HEK293 (cell line): Measurements from ENCODE around the gene SYCP3.

Experiments used
- CTCF ChIA-PET: fragments of 350-600 bp; formaldehyde crosslinking; extraction: SDS; loops from one replicate; lab custom pipeline; 2021; ENCODE audit warnings: antibody characterized with exemption; lab: Yijun Ruan, JAX
- POLR2A ChIA-PET: fragments of 300-600 bp; formaldehyde crosslinking; extraction: SDS; loops from one replicate; lab custom pipeline; 2020; ENCODE audit warnings: antibody characterized with exemption, inconsistent platforms; lab: Yijun Ruan, JAX
- H3K27ac ChIP-seq: fragments of 200-500 bp; sonication (Bioruptor generic); 2 replicates; pipeline ENCODE4 v1.5.1; 2014; ENCODE audit warnings: low read depth, low read length, control low read depth, inconsistent platforms; ENCODE audit errors: extremely low read depth
- H3K36me3 ChIP-seq, 2 experiments: fragments of 200-500 bp in 1 of 2; sonication (Bioruptor generic) in 1 of 2; 1 replicate in 1 of 2; 2 replicates in 1 of 2; pipeline ENCODE4 v1.5.1; 2014 to 2017; ENCODE audit warnings: inconsistent platforms in 2 of 2, low read length in 2 of 2; ENCODE audit not compliant: control insufficient read depth in 2 of 2, insufficient read depth in 1 of 2
- H3K4me1 ChIP-seq: fragments of 200-500 bp; sonication (Bioruptor generic); 2 replicates; pipeline ENCODE4 v1.5.1; 2014; ENCODE audit warnings: mild to moderate bottlenecking, low read length, inconsistent platforms; ENCODE audit not compliant: control insufficient read depth, insufficient read depth
- H3K4me3 ChIP-seq: 2 replicates; pipeline ENCODE4 v1.5.1; 2011; ENCODE audit warnings: low read depth, mild to moderate bottlenecking, control low read depth, low read length, moderate library complexity
- H3K9me3 ChIP-seq: fragments of 200-500 bp; sonication (Bioruptor generic); 2 replicates; pipeline ENCODE4 v1.5.1; 2014; ENCODE audit warnings: low read depth, low read length, inconsistent platforms; ENCODE audit not compliant: control insufficient read depth, insufficient read depth
- GFI1B ChIP-seq: fragments of 450-650 bp; formaldehyde crosslinking; IDR thresholded peaks from 2 replicates; pipeline ENCODE4 v1.5.1; 2016; ENCODE audit warnings: missing biosample characterization, missing genetic modification characterization
- PRDM1 ChIP-seq: fragments of 450-650 bp; formaldehyde crosslinking; IDR thresholded peaks from 2 replicates; pipeline ENCODE4; 2016; ENCODE audit warnings: missing biosample characterization, missing genetic modification characterization
- SP3 ChIP-seq: fragments of 450-650 bp; formaldehyde crosslinking; IDR thresholded peaks from 2 replicates; pipeline ENCODE4 v1.5.1; 2016; ENCODE audit warnings: missing biosample characterization, missing genetic modification characterization
- ZBTB11 ChIP-seq: fragments of 450-650 bp; formaldehyde crosslinking; conservative IDR thresholded peaks from 2 replicates; pipeline ENCODE4 v1.5.1; 2016; ENCODE audit warnings: low read depth, missing biosample characterization, missing genetic modification characterization
- ZBTB17 ChIP-seq: fragments of 450-650 bp; formaldehyde crosslinking; IDR thresholded peaks from 2 replicates; pipeline ENCODE4 v1.5.1; 2016; ENCODE audit warnings: missing biosample characterization, missing genetic modification characterization
- ZBTB26 ChIP-seq: fragments of 450-650 bp; formaldehyde crosslinking; optimal IDR thresholded peaks from 2 replicates; pipeline ENCODE3; 2016; ENCODE audit warnings: missing biosample characterization, mild to moderate bottlenecking, missing genetic modification characterization
- ZBTB44 ChIP-seq: fragments of 450-650 bp; IDR thresholded peaks from 2 replicates; pipeline ENCODE4 v1.5.1; 2018; ENCODE audit warnings: missing biosample characterization, mild to moderate bottlenecking, missing genetic modification characterization
- ZEB2 ChIP-seq: fragments of 450-650 bp; formaldehyde crosslinking; IDR thresholded peaks from 2 replicates; pipeline ENCODE4 v1.5.1; 2016; ENCODE audit warnings: missing biosample characterization, missing genetic modification characterization
- ZNF114 ChIP-seq: fragments of 450-650 bp; formaldehyde crosslinking; IDR thresholded peaks from 2 replicates; pipeline ENCODE4 v1.5.0; 2017; ENCODE audit warnings: missing biosample characterization, missing genetic modification characterization
- ZNF174 ChIP-seq: fragments of 450-650 bp; formaldehyde crosslinking; IDR thresholded peaks from 2 replicates; pipeline ENCODE4 v1.5.0; 2017; ENCODE audit warnings: missing biosample characterization, mild to moderate bottlenecking, missing genetic modification characterization
- ZNF23 ChIP-seq: fragments of 450-650 bp; formaldehyde crosslinking; IDR thresholded peaks from 2 replicates; pipeline ENCODE4 v1.5.1; 2016; ENCODE audit warnings: missing biosample characterization, missing genetic modification characterization, borderline replicate concordance
- ZNF248 ChIP-seq: fragments of 450-650 bp; formaldehyde crosslinking; IDR thresholded peaks from 2 replicates; pipeline ENCODE4 v1.5.1; 2017; ENCODE audit warnings: missing biosample characterization, missing genetic modification characterization
- ZNF629 ChIP-seq: fragments of 450-650 bp; formaldehyde crosslinking; IDR thresholded peaks from 2 replicates; pipeline ENCODE4 v1.5.1; 2017; ENCODE audit warnings: missing biosample characterization, missing genetic modification characterization
- ZNF777 ChIP-seq: fragments of 450-650 bp; formaldehyde crosslinking; IDR thresholded peaks from 2 replicates; pipeline ENCODE4 v1.5.1; 2017; ENCODE audit warnings: missing biosample characterization, missing genetic modification characterization, borderline replicate concordance
- ZNF843 ChIP-seq: fragments of 450-650 bp; formaldehyde crosslinking; IDR thresholded peaks from 2 replicates; pipeline ENCODE4 v1.5.1; 2016; ENCODE audit warnings: missing biosample characterization, missing genetic modification characterization
- ZSCAN5A ChIP-seq: fragments of 450-650 bp; formaldehyde crosslinking; IDR thresholded peaks from 2 replicates; pipeline ENCODE4 v1.5.1; 2016; ENCODE audit warnings: missing biosample characterization, missing genetic modification characterization
- ZXDB ChIP-seq: fragments of 450-650 bp; formaldehyde crosslinking; IDR thresholded peaks from 2 replicates; pipeline ENCODE4 v1.5.1; 2016; ENCODE audit warnings: missing biosample characterization, missing genetic modification characterization
- TF ChIP-seq, protein P1 (sequence below): fragments of 450-650 bp; formaldehyde crosslinking; IDR thresholded peaks from 2 replicates; pipeline ENCODE4 v1.5.1; 2016; ENCODE audit warnings: missing biosample characterization, missing genetic modification characterization
- TF ChIP-seq, protein P2 (sequence below): fragments of 450-650 bp; formaldehyde crosslinking; IDR thresholded peaks from 2 replicates; pipeline ENCODE4 v1.5.1; 2016; ENCODE audit warnings: missing biosample characterization, missing genetic modification characterization

The SYCP3 gene

GRCh38 chr12:101727098-101727497, 12.2 kb downstream of the SYCP3 start:
- H3K27ac ChIP-seq: no peak overlapping the region
- ChIA-PET POLR2A (no interaction called here), CTCF (no interaction called here)
- no peaks in the 10 kb centered on the region for H3K4me1 ChIP-seq
- H3K4me3 ChIP-seq: no peak overlapping the region
- H3K36me3 ChIP-seq: peaks cover 30 to 52% of the 10 kb centered on the region in 2 experiments
- no peak for TF ChIP-seq ZNF23
- peak; percentile 64 for TF ChIP-seq PRDM1 (tag by site-specific recombination)
- no peak for TF ChIP-seq ZXDB (tag by site-specific recombination)
- TF ChIP-seq, protein P1, sequence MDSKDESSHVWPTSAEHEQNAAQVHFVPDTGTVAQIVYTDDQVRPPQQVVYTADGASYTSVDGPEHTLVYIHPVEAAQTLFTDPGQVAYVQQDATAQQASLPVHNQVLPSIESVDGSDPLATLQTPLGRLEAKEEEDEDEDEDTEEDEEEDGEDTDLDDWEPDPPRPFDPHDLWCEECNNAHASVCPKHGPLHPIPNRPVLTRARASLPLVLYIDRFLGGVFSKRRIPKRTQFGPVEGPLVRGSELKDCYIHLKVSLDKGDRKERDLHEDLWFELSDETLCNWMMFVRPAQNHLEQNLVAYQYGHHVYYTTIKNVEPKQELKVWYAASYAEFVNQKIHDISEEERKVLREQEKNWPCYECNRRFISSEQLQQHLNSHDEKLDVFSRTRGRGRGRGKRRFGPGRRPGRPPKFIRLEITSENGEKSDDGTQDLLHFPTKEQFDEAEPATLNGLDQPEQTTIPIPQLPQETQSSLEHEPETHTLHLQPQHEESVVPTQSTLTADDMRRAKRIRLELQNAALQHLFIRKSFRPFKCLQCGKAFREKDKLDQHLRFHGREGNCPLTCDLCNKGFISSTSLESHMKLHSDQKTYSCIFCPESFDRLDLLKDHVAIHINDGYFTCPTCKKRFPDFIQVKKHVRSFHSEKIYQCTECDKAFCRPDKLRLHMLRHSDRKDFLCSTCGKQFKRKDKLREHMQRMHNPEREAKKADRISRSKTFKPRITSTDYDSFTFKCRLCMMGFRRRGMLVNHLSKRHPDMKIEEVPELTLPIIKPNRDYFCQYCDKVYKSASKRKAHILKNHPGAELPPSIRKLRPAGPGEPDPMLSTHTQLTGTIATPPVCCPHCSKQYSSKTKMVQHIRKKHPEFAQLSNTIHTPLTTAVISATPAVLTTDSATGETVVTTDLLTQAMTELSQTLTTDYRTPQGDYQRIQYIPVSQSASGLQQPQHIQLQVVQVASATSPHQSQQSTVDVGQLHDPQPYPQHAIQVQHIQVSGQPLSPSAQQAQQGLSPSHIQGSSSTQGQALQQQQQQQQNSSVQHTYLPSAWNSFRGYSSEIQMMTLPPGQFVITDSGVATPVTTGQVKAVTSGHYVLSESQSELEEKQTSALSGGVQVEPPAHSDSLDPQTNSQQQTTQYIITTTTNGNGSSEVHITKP (tag by site-specific recombination): no peak
- H3K9me3 ChIP-seq: no peaks in the 10 kb centered on the region

- no peaks in the 10 kb centered on the region for H3K4me1 ChIP-seq
- no peak overlapping the region for H3K4me3 ChIP-seq
- CTCF ChIA-PET: interaction anchor here (0.6 kb wide), 2 partner anchors 32 to 107 kb away, joined by 4 read pairs; no protein-coding TSS in a partner anchor
- POLR2A ChIA-PET: no interaction called here
- no peak overlapping the region for H3K27ac ChIP-seq
- H3K9me3 ChIP-seq: no peaks in the 10 kb centered on the region
- peaks cover 40 to 44% of the 10 kb centered on the region in 2 experiments for H3K36me3 ChIP-seq
- no peak for TF ChIP-seq ZBTB17 (tag by site-specific recombination)
- no peak for TF ChIP-seq SP3 (tag by site-specific recombination)
- TF ChIP-seq ZBTB11 (tag by site-specific recombination): no peak
- TF ChIP-seq ZNF174 (tag by site-specific recombination): no peak
- no peak for TF ChIP-seq ZNF843 (tag by site-specific recombination)
- TF ChIP-seq ZNF23: no peak
- no peak for TF ChIP-seq ZBTB26 (tag by site-specific recombination)
- TF ChIP-seq ZNF248 (tag by site-specific recombination): no peak
- no peak for TF ChIP-seq GFI1B (tag by site-specific recombination)
- TF ChIP-seq ZNF629 (tag by site-specific recombination): no peak
- no peak for TF ChIP-seq ZEB2
- TF ChIP-seq, protein P2, sequence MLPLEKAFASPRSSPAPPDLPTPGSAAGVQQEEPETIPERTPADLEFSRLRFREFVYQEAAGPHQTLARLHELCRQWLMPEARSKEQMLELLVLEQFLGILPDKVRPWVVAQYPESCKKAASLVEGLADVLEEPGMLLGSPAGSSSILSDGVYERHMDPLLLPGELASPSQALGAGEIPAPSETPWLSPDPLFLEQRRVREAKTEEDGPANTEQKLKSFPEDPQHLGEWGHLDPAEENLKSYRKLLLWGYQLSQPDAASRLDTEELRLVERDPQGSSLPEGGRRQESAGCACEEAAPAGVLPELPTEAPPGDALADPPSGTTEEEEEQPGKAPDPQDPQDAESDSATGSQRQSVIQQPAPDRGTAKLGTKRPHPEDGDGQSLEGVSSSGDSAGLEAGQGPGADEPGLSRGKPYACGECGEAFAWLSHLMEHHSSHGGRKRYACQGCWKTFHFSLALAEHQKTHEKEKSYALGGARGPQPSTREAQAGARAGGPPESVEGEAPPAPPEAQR (tag by site-specific recombination): no peak
- no peak for TF ChIP-seq ZNF777
- TF ChIP-seq ZNF114 (tag by site-specific recombination): no peak
- no peak for TF ChIP-seq ZBTB44 (tag by site-specific recombination)
- TF ChIP-seq ZSCAN5A: no peak
Measured at GRCh38 chr12:101722392-101722791, 16.9 kb downstream of the SYCP3 start.
